Neural cell (in vitro differentiated cells): ENCODE results near the gene TGFBRAP1.

Experiments
- POLR2AphosphoS5 ChIP-seq: IDR thresholded peaks from 2 replicates; pipeline ENCODE4 v1.6.1; 2012
- SMC3 ChIP-seq: fragments of 450-650 bp; conservative IDR thresholded peaks from 2 replicates; pipeline ENCODE4 v1.6.1; 2014; ENCODE audit warnings: antibody characterized with exemption, mild to moderate bottlenecking, moderate library complexity; ENCODE audit not compliant: poor library complexity

GRCh38 chr2:105283532-105283931, 46.0 kb downstream of the TGFBRAP1 start:
- no peak for TF ChIP-seq SMC3
- TF ChIP-seq POLR2AphosphoS5 = no peak
